ENCODE measurements around the gene INPP5F. TPM values are rescaled to one million over a fixed set of nuclear protein-coding genes. Genes with fewer than 3 reads are reported as not detected.
A peak's percentile ranks its signal among the peaks of the same experiment; 100 is the strongest.

Gene INPP5F
- total RNA-seq, 6 experiments from 2014 or later = 2.0 to 3.9 (median 2.5) TPM

DNA sequence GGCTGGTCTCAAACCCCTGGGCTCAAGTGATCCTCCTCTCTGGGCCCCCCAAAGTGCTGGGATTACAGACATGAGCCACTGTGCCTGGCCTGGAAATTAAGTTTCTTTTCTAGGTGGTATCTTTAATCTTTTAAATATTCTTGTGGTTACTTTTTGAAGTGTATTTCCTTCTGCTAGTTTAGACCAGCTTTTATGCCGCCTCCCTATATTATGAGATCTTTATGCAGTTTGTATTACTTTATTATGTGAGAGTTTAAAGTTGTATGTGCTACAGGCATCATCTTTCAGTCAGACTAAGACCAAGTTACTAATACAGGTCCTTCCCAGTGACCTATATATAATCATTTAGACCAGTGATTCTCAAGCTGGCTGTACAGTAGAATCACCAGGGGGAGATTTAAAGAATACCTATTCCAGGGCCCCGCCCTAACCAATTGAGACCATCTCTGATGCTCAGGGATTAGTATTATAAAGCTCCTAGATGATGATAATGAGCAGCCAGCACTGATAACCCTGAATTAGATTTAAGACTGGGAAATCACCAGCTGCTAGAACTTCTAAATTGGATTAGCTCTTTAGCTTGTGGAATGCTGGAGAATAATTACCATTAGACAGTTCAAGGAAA is 11.3 kb downstream of the INPP5F start:
- TF ChIP-seq, protein P1, sequence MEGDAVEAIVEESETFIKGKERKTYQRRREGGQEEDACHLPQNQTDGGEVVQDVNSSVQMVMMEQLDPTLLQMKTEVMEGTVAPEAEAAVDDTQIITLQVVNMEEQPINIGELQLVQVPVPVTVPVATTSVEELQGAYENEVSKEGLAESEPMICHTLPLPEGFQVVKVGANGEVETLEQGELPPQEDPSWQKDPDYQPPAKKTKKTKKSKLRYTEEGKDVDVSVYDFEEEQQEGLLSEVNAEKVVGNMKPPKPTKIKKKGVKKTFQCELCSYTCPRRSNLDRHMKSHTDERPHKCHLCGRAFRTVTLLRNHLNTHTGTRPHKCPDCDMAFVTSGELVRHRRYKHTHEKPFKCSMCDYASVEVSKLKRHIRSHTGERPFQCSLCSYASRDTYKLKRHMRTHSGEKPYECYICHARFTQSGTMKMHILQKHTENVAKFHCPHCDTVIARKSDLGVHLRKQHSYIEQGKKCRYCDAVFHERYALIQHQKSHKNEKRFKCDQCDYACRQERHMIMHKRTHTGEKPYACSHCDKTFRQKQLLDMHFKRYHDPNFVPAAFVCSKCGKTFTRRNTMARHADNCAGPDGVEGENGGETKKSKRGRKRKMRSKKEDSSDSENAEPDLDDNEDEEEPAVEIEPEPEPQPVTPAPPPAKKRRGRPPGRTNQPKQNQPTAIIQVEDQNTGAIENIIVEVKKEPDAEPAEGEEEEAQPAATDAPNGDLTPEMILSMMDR (IDR thresholded peaks at IDR 0.05) = no peak
- no peak for TF ChIP-seq POLR2A (IDR thresholded peaks at IDR 0.05)
- Histone ChIP-seq H3K9me3 (no peaks in the 10 kb centered on the region), H3K27me3 (no peaks in the 10 kb centered on the region), H3K4me1 (no peaks in the 10 kb centered on the region), H3K36me3 (no peaks in the 10 kb centered on the region), H3K27ac (no peak overlapping the region), H3K4me3 (no peak overlapping the region)
- DNase-seq = no peak
- ATAC-seq = no peak
- intact Hi-C loops (cut with DNase I) = no loop called here
- WGBS (ENCODE audit: insufficient coverage, low coverage, low lambda C conversion rate, missing lambda C conversion rate) = 94% methylated on average over 2 of the region's 2 CpGs

DNA sequence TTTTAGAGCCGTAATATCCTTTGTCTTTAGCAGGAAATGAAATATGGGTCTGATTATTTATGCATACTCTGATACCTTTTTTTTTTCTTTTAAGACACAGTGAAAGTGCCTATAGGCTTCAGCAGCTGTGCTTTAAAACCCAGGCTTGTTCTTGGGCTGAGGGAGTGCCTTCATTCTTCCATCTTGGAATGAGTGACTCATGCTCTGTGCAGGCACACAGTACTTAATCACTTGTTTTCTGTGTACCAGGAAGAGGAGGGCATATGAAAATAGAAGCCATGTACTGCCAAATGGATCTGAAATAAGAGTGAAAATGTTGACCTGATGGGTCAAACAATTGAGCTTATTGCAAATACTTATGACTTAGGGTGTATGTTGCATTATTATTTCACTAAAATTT is 12.0 kb downstream of the INPP5F start:
- intact Hi-C loops (cut with DNase I) = no loop called here
- DNase-seq (no peak), ATAC-seq (peak in 2 of 4 donors; percentile 38 to 81)
- no peak for TF ChIP-seq POLR2A (IDR thresholded peaks at IDR 0.05)
- TF ChIP-seq, protein P1 (IDR thresholded peaks at IDR 0.05) = no peak
- H3K36me3 ChIP-seq = no peaks in the 10 kb centered on the region
- H3K27ac ChIP-seq = no peak overlapping the region
- no peaks in the 10 kb centered on the region for H3K9me3 ChIP-seq
- H3K27me3 ChIP-seq = no peaks in the 10 kb centered on the region
- no peak overlapping the region for H3K4me3 ChIP-seq
- WGBS (ENCODE audit: insufficient coverage, low coverage, low lambda C conversion rate, missing lambda C conversion rate) = 89% methylated on average over 1 of the region's 1 CpG
- no peaks in the 10 kb centered on the region for H3K4me1 ChIP-seq

DNA sequence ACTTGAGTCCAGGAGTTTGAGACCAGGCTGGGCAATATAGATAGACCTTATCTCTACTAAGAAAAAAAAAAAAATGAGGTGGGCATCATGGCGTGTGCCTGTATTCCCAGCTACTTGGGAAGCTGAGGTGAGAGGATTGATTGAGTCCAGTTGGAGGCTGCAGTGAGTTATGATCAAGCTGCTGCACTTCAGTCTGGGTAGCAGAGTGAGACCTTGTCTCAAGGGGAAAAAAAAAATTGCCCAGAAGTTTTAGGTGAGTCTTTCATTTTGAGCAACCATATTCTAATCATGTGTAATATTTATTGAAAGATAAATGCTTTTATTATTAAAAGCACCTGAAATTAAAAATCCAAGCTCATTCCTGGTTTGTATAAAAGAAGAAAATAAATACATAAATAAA is 13.1 kb downstream of the INPP5F start:
- 60% methylated on average over 1 of the region's 1 CpG for WGBS (ENCODE audit: insufficient coverage, low coverage, low lambda C conversion rate, missing lambda C conversion rate)
- H3K4me1 ChIP-seq = no peaks in the 10 kb centered on the region
- intact Hi-C loops (cut with DNase I) = no loop called here
- no peaks in the 10 kb centered on the region for H3K27me3 ChIP-seq
- H3K27ac ChIP-seq = no peak overlapping the region
- no peak for DNase-seq
- ATAC-seq = no peak
- no peaks in the 10 kb centered on the region for H3K9me3 ChIP-seq
- H3K36me3 ChIP-seq = no peaks in the 10 kb centered on the region
- H3K4me3 ChIP-seq = no peak overlapping the region
- TF ChIP-seq POLR2A (IDR thresholded peaks at IDR 0.05) = no peak
- TF ChIP-seq, protein P1 (IDR thresholded peaks at IDR 0.05) = no peak

DNA sequence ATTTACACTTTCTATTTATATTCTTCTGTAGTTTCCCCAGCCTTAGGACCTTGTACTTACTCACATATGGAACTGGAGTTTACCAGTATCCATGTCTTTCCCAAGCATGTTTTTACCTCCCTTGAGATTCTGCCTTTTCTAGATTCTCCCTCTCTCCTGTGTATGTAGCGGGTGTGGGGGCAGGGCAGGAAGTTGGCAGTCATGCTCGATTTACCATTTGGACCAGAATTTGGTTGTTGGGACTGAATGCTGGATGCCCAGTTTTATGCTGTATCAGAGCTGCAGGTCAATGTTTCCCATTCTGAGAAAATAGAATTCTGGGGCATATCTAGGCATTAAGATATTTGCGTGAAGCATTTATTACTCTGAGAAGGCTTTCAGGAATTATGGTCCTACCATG is 14.2 kb downstream of the INPP5F start:
- no peak for DNase-seq
- H3K36me3 ChIP-seq = no peaks in the 10 kb centered on the region
- intact Hi-C loops (cut with DNase I) = no loop called here
- no peak for ATAC-seq
- H3K27me3 ChIP-seq = no peaks in the 10 kb centered on the region
- TF ChIP-seq POLR2A (IDR thresholded peaks at IDR 0.05) = no peak
- TF ChIP-seq, protein P1 (IDR thresholded peaks at IDR 0.05) = no peak
- H3K4me3 ChIP-seq = no peak overlapping the region
- H3K4me1 ChIP-seq = no peaks in the 10 kb centered on the region
- H3K9me3 ChIP-seq = no peaks in the 10 kb centered on the region
- no peak overlapping the region for H3K27ac ChIP-seq
- WGBS (ENCODE audit: insufficient coverage, low coverage, low lambda C conversion rate, missing lambda C conversion rate) = 84% methylated on average over 3 of the region's 3 CpGs

Data from right lobe of liver (tissue), 6 donors.